Melanocyte of skin (primary cell): ENCODE measurements around the gene NFRKB. TPM values are rescaled to one million over a fixed set of nuclear protein-coding genes. Genes with fewer than 3 reads are reported as not detected.

Experiments used
- total RNA-seq, 2 donors: library from RNA; depleted of rRNA; stranded (reverse); fragments of >200 nt; gene quantifications; 2 replicates each; pipeline ENCODE4 v1.2.3, GENCODE V29; 2012

NFRKB gene
- total RNA-seq, result 10 to 100 TPM; 25.1 to 32.3 TPM

GRCh38 chr11:129895126-129896041, at the start of gene NFRKB:
TSS of gene NFRKB (minus strand) at chr11:129895578. CDS start at chr11:129892849, 2,729 bp downstream.

Other genes starting within 250 kb of the NFRKB start
- gene TMEM45B, start 79.7 kb downstream of the NFRKB start, total RNA-seq, result not detected
- gene PRDM10, start 107.3 kb upstream of the NFRKB start, total RNA-seq, result 10 to 100 TPM in 1 of 2 donors, 1 to 10 TPM in 1; 9.7 to 11.0 TPM
- 10 to 100 TPM; 57.6 to 90.9 TPM for gene APLP2, start 174.3 kb upstream of the NFRKB start, total RNA-seq